K562 (cell line): ENCODE data around the gene ARFRP1. TPM values are rescaled to one million over a fixed set of nuclear protein-coding genes. Genes with fewer than 3 reads are reported as not detected.

Source experiments
- HMG20B ChIP-seq: fragments of 250-450 bp; sonication (Bioruptor Pico); IDR thresholded peaks from 2 replicates; pipeline ENCODE4 v1.5.0; 2021; ENCODE audit warnings: mild to moderate bottlenecking
- KLF13 ChIP-seq: fragments of 450-650 bp; IDR thresholded peaks from 2 replicates; pipeline ENCODE4 v1.6.1; 2016; ENCODE audit warnings: missing genetic modification characterization, low read depth, mild to moderate bottlenecking, missing compliant biosample characterization, moderate library complexity, borderline replicate concordance
- MAFG ChIP-seq: fragments of 450-650 bp; conservative IDR thresholded peaks from 2 replicates; pipeline ENCODE4 v1.6.1; 2016; ENCODE audit warnings: missing genetic modification characterization, missing compliant biosample characterization
- MXI1 ChIP-seq: IDR thresholded peaks from 2 replicates; pipeline ENCODE4 v1.6.1; 2011; ENCODE audit warnings: low read depth, mild to moderate bottlenecking, improper control_type of control experiment, low read length
- NFXL1 ChIP-seq: fragments of 450-650 bp; formaldehyde crosslinking; IDR thresholded peaks from 2 replicates; pipeline ENCODE4 v1.4.0; 2021; ENCODE audit warnings: mild to moderate bottlenecking
- NR1H2 ChIP-seq: sonication (generic); formaldehyde crosslinking; IDR thresholded peaks from 2 replicates; pipeline ENCODE4 v1.4.0; 2020; ENCODE audit warnings: mild to moderate bottlenecking, missing genetic modification reagents
- PCBP1 ChIP-seq: fragments of 200-400 bp; formaldehyde crosslinking; IDR thresholded peaks from 2 replicates; pipeline ENCODE4 v1.6.1; 2018; ENCODE audit warnings: mild to moderate bottlenecking, low read depth, low read length; ENCODE audit not compliant: poor library complexity, severe bottlenecking
- SP2 ChIP-seq: IDR thresholded peaks from 2 replicates; pipeline ENCODE4 v1.6.1; 2011; ENCODE audit warnings: mild to moderate bottlenecking, low read depth, low read length, moderate library complexity; ENCODE audit not compliant: poor library complexity, severe bottlenecking; ENCODE audit errors: extremely low read depth
- THRAP3 ChIP-seq: fragments of 450-650 bp; IDR thresholded peaks from 2 replicates; pipeline ENCODE4 v1.6.1; 2016; ENCODE audit warnings: mild to moderate bottlenecking, inconsistent platforms, borderline replicate concordance
- U2AF1 ChIP-seq: fragments of 200-400 bp; formaldehyde crosslinking; optimal IDR thresholded peaks from 2 replicates; pipeline ENCODE3; 2017; ENCODE audit warnings: mild to moderate bottlenecking, low read depth, low read length, moderate library complexity
- ZBTB7A ChIP-seq: IDR thresholded peaks from 2 replicates; pipeline ENCODE4 v1.6.1; 2011; ENCODE audit warnings: low read depth, mild to moderate bottlenecking, low read length, moderate library complexity, borderline replicate concordance; ENCODE audit not compliant: control insufficient read depth
- ZNF133 ChIP-seq: fragments of 250-450 bp; sonication (Bioruptor Pico); IDR thresholded peaks from 2 replicates; pipeline ENCODE4 v1.4.0; 2020; ENCODE audit warnings: mild to moderate bottlenecking
- ZNF146 ChIP-seq: IDR thresholded peaks from one replicate; pipeline ENCODE4 v1.6.1; 2018; ENCODE audit warnings: missing compliant biosample characterization; ENCODE audit not compliant: unreplicated experiment
- ZNF589 ChIP-seq: fragments of 200-800 bp; sonication (Bioruptor generic); IDR thresholded peaks from 2 replicates; pipeline ENCODE4 v1.6.1; 2016; ENCODE audit warnings: low read depth, missing genetic modification characterization, missing compliant biosample characterization
- polyA plus RNA-seq, 8 experiments: library from polyadenylated mRNA; depleted of rRNA in 4 of 8; stranded (reverse) in 5 of 8; unstranded in 3 of 8; fragments of >200 nt; fragmentation: Nextera tagmentation in 2 of 8; fragmentation: Illumina TruSeq in 1 of 8; extraction: Ambion mirVana in 2 of 8; extraction: Trizol in 1 of 8; gene quantifications; 2 replicates each; pipeline versions ENCODE4 v1.2.1 to v1.2.3, GENCODE V29; 2011 to 2014; ENCODE audit warnings: inconsistent platforms in 1 of 8, missing spikeins in 1 of 8
- total RNA-seq, 7 experiments: library from RNA; depleted of rRNA in 6 of 7; stranded (reverse); fragments of >200 nt in 6 of 7; fragmentation: Illumina TruSeq in 2 of 7; extraction: Trizol in 2 of 7; gene quantifications; 2 replicates each; pipeline versions ENCODE4 v1.2.1 to v1.2.3, GENCODE V29; 2011 to 2021; ENCODE audit warnings: low replicate concordance in 1 of 7
- TF ChIP-seq, protein P1 (sequence below): sonication (generic); formaldehyde crosslinking; IDR thresholded peaks from 2 replicates; pipeline ENCODE4 v1.8.1; 2023; ENCODE audit warnings: mild to moderate bottlenecking, missing genetic modification reagents
- TF ChIP-seq, protein P2 (sequence below): sonication (generic); formaldehyde crosslinking; IDR thresholded peaks from 2 replicates; pipeline ENCODE4 v1.8.1; 2023; ENCODE audit warnings: missing genetic modification reagents, mild to moderate bottlenecking, borderline replicate concordance
- TF ChIP-seq, protein P3 (sequence below): sonication (generic); formaldehyde crosslinking; IDR thresholded peaks from 2 replicates; pipeline ENCODE4 v1.8.1; 2023; ENCODE audit warnings: mild to moderate bottlenecking, missing genetic modification reagents

ARFRP1 gene
- total and polyA plus RNA-seq, 9 of the 15 experiments (the other 6 are each of a cell fraction or from before 2014, with no cell fraction given) = 2.2 to 78.9 (median 37.3) TPM

DNA sequence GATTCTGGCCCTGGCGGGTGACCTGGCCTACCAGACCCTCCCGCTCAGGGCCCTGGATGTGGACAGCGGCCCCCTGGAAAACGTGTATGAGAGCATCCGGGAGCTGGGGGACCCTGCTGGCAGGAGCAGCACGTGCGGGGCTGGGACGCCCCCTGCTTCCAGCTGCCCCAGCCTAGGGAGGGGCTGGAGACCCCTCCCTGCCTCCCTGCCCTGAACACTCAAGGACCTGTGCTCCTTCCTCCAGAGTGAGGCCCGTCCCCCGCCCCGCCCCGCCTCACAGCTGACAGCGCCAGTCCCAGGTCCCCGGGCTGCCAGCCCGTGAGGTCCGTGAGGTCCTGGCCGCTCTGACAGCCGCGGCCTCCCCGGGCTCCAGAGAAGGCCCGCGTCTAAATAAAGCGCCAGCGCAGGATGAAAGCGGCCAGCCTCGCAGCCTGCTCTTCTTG lies 30.9 kb upstream of the ARFRP1 start (continued):
- TF ChIP-seq SP2 = no peak
- no peak for TF ChIP-seq MXI1
- TF ChIP-seq ZNF133 (CRISPR knock-in tag) = no peak
- no peak for TF ChIP-seq ZNF146 (CRISPR knock-in tag)
- TF ChIP-seq, protein P1, sequence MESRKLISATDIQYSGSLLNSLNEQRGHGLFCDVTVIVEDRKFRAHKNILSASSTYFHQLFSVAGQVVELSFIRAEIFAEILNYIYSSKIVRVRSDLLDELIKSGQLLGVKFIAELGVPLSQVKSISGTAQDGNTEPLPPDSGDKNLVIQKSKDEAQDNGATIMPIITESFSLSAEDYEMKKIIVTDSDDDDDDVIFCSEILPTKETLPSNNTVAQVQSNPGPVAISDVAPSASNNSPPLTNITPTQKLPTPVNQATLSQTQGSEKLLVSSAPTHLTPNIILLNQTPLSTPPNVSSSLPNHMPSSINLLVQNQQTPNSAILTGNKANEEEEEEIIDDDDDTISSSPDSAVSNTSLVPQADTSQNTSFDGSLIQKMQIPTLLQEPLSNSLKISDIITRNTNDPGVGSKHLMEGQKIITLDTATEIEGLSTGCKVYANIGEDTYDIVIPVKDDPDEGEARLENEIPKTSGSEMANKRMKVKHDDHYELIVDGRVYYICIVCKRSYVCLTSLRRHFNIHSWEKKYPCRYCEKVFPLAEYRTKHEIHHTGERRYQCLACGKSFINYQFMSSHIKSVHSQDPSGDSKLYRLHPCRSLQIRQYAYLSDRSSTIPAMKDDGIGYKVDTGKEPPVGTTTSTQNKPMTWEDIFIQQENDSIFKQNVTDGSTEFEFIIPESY (CRISPR knock-in tag) = peak; percentile 97
- TF ChIP-seq, protein P2, sequence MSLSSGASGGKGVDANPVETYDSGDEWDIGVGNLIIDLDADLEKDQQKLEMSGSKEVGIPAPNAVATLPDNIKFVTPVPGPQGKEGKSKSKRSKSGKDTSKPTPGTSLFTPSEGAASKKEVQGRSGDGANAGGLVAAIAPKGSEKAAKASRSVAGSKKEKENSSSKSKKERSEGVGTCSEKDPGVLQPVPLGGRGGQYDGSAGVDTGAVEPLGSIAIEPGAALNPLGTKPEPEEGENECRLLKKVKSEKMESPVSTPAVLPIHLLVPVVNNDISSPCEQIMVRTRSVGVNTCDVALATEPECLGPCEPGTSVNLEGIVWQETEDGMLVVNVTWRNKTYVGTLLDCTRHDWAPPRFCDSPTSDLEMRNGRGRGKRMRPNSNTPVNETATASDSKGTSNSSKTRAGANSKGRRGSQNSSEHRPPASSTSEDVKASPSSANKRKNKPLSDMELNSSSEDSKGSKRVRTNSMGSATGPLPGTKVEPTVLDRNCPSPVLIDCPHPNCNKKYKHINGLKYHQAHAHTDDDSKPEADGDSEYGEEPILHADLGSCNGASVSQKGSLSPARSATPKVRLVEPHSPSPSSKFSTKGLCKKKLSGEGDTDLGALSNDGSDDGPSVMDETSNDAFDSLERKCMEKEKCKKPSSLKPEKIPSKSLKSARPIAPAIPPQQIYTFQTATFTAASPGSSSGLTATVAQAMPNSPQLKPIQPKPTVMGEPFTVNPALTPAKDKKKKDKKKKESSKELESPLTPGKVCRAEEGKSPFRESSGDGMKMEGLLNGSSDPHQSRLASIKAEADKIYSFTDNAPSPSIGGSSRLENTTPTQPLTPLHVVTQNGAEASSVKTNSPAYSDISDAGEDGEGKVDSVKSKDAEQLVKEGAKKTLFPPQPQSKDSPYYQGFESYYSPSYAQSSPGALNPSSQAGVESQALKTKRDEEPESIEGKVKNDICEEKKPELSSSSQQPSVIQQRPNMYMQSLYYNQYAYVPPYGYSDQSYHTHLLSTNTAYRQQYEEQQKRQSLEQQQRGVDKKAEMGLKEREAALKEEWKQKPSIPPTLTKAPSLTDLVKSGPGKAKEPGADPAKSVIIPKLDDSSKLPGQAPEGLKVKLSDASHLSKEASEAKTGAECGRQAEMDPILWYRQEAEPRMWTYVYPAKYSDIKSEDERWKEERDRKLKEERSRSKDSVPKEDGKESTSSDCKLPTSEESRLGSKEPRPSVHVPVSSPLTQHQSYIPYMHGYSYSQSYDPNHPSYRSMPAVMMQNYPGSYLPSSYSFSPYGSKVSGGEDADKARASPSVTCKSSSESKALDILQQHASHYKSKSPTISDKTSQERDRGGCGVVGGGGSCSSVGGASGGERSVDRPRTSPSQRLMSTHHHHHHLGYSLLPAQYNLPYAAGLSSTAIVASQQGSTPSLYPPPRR = no peak
- TF ChIP-seq MAFG (tag) = no peak
- TF ChIP-seq NFXL1 (CRISPR knock-in tag) = no peak
- no peak for TF ChIP-seq NR1H2 (CRISPR knock-in tag)
- TF ChIP-seq, protein P3, sequence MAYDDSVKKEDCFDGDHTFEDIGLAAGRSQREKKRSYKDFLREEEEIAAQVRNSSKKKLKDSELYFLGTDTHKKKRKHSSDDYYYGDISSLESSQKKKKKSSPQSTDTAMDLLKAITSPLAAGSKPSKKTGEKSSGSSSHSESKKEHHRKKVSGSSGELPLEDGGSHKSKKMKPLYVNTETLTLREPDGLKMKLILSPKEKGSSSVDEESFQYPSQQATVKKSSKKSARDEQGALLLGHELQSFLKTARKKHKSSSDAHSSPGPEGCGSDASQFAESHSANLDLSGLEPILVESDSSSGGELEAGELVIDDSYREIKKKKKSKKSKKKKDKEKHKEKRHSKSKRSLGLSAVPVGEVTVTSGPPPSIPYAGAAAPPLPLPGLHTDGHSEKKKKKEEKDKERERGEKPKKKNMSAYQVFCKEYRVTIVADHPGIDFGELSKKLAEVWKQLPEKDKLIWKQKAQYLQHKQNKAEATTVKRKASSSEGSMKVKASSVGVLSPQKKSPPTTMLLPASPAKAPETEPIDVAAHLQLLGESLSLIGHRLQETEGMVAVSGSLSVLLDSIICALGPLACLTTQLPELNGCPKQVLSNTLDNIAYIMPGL (CRISPR knock-in tag) = no peak
- peak; percentile 19; the same call in 1 of the 2 replicates for TF ChIP-seq ZBTB7A
- TF ChIP-seq THRAP3 = no peak
- no peak for TF ChIP-seq KLF13 (tag)
- peak; percentile 24 for TF ChIP-seq PCBP1
- no peak for TF ChIP-seq U2AF1
- no peak for TF ChIP-seq ZNF589
- no peak for TF ChIP-seq HMG20B (CRISPR knock-in tag)
